Osteocyte (in vitro differentiated cells): Measurements from ENCODE around the gene SNRNP27. TPM values are rescaled to one million over a fixed set of nuclear protein-coding genes. Genes with fewer than 3 reads are reported as not detected.

Source experiments
- DNase-seq: peaks from one replicate; pipeline ENCODE4 v3.0.0; 2021; ENCODE audit warnings: mixed read lengths; ENCODE audit not compliant: unreplicated experiment; ENCODE audit errors: extremely low spot score
- H3K27ac Mint-ChIP-seq: one replicate; pipeline ENCODE4 v1.8.0; 2021; ENCODE audit warnings: mild to moderate bottlenecking, mixed read lengths; ENCODE audit not compliant: unreplicated experiment
- H3K27me3 Mint-ChIP-seq: one replicate; pipeline ENCODE4 v1.8.0; 2021; ENCODE audit warnings: mixed read lengths; ENCODE audit not compliant: unreplicated experiment
- H3K36me3 Mint-ChIP-seq: one replicate; pipeline ENCODE4 v1.8.0; 2021; ENCODE audit warnings: mixed read lengths; ENCODE audit not compliant: unreplicated experiment
- H3K4me1 Mint-ChIP-seq: one replicate; pipeline ENCODE4 v1.8.0; 2021; ENCODE audit warnings: mixed read lengths; ENCODE audit not compliant: unreplicated experiment
- H3K4me3 Mint-ChIP-seq: one replicate; pipeline ENCODE4 v1.8.0; 2021; ENCODE audit warnings: mild to moderate bottlenecking, moderate library complexity, mixed read lengths; ENCODE audit not compliant: unreplicated experiment
- H3K9me3 Mint-ChIP-seq: one replicate; pipeline ENCODE4 v1.8.0; 2021; ENCODE audit warnings: mixed read lengths; ENCODE audit not compliant: unreplicated experiment
- total RNA-seq: library from RNA; stranded (reverse); gene quantifications from 2 replicates; pipeline ENCODE4 v1.2.1, GENCODE V29; 2021
- TF ChIP-seq, protein P1 (sequence below): fragments of 200-600 bp; sonication (generic); IDR thresholded peaks from 2 replicates; pipeline ENCODE4 v1.5.0; 2021; ENCODE audit warnings: antibody characterized with exemption, mild to moderate bottlenecking, moderate library complexity

SNRNP27 gene
- total RNA-seq, 1 donor from 2014 or later = 49.2 TPM

DNA sequence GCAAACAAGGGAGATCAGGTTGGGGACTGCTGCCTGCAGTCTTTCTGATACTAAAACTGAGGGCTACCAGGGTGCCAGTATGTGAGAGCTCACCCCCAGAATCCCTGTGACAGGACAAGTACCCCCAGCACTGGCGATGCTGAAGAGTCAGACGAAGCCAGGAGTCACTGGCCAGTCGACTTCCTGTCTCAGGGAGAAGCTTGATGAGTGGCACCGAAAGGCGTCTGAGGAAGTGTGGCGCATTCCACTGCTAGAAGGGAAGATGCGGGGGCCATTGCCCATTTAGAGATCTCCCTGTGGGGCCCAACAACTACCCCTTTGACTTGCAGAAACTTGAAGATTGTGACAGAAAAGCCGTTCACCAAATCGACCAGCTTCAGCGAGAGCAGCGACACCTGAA, 43.1 kb downstream of the SNRNP27 start:
- Mint-ChIP-seq H3K4me3 (no peak overlapping the region), H3K27me3 (no peaks in the 10 kb centered on the region), H3K27ac (no peak overlapping the region), H3K9me3 (no peaks in the 10 kb centered on the region), H3K36me3 (peaks cover 44% of the 10 kb centered on the region), H3K4me1 (peaks cover 16% of the 10 kb centered on the region)
- TF ChIP-seq, protein P1, sequence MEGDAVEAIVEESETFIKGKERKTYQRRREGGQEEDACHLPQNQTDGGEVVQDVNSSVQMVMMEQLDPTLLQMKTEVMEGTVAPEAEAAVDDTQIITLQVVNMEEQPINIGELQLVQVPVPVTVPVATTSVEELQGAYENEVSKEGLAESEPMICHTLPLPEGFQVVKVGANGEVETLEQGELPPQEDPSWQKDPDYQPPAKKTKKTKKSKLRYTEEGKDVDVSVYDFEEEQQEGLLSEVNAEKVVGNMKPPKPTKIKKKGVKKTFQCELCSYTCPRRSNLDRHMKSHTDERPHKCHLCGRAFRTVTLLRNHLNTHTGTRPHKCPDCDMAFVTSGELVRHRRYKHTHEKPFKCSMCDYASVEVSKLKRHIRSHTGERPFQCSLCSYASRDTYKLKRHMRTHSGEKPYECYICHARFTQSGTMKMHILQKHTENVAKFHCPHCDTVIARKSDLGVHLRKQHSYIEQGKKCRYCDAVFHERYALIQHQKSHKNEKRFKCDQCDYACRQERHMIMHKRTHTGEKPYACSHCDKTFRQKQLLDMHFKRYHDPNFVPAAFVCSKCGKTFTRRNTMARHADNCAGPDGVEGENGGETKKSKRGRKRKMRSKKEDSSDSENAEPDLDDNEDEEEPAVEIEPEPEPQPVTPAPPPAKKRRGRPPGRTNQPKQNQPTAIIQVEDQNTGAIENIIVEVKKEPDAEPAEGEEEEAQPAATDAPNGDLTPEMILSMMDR = no peak
- DNase-seq = no peak

DNA sequence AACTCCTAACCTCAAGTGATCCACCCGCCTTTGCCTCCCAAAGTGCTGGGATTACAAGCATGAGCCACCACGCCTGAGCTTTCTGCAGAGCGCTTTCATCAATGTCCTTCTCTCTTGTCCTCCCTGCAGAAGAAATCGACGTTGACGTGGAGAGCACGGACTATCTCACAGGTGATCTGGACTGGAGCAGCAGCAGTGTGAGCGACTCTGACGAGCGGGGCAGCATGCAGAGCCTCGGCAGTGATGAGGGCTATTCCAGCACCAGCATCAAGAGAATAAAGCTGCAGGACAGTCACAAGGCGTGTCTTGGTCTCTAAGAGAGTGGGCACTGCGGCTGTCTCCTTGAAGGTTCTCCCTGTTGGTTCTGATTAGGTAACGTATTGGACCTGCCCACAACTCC, 44.2 kb downstream of the SNRNP27 start:
- Mint-ChIP-seq H3K4me3 (no peak overlapping the region), H3K27me3 (no peaks in the 10 kb centered on the region), H3K9me3 (no peaks in the 10 kb centered on the region), H3K36me3 (peaks cover 41% of the 10 kb centered on the region), H3K27ac (no peak overlapping the region), H3K4me1 (peaks cover 12% of the 10 kb centered on the region)
- no peak for DNase-seq
- TF ChIP-seq, protein P1 = no peak

DNA sequence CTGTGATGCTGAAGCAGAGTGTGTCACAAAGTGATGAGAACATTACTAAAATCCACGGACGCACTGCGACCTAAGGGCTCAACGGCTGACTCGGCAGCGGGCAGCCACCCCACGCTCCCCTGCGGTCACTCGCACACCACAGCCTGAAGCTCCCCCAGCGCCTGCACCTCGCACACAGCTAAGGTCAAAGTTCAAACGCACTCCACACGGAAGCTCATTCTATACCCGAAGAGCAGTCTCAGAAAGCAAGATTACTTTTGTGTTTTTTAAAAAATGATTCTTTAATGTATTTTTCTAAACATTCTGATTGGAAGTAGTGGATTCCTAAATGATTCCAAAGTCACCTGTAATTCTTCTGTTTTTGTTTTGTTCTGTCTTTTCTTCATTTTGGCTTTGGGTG, 46.0 kb downstream of the SNRNP27 start:
- H3K4me1 Mint-ChIP-seq = peaks cover under 1% of the 10 kb centered on the region
- no peaks in the 10 kb centered on the region for H3K27me3 Mint-ChIP-seq
- no peak overlapping the region for H3K27ac Mint-ChIP-seq
- H3K9me3 Mint-ChIP-seq = no peaks in the 10 kb centered on the region
- H3K36me3 Mint-ChIP-seq = peaks cover 44% of the 10 kb centered on the region
- no peak overlapping the region for H3K4me3 Mint-ChIP-seq
- no peak for DNase-seq
- TF ChIP-seq, protein P1 = no peak

DNA sequence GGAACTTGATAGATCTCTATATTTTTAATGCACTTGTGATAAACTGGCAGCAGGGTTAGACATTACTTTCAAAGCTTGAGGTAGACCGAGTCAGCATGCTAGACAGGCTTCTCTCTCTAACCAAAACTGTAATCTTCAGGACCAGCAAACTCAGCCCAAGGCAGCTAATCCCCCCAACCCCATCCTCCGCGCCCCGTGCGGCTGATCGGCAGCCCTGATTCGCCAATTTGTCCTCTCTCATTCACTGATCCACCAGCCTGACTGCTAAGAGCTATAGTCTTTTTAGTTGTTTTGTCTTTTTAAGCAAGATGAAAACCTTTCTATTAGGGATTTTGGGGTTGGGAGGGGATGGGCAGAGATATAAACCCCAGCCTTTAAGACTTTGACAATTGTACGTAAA, 46.9 kb downstream of the SNRNP27 start:
- TF ChIP-seq, protein P1 = no peak
- Mint-ChIP-seq H3K9me3 (no peaks in the 10 kb centered on the region), H3K4me3 (no peak overlapping the region), H3K36me3 (peaks cover 43% of the 10 kb centered on the region), H3K27ac (no peak overlapping the region), H3K4me1 (peaks cover 4% of the 10 kb centered on the region), H3K27me3 (no peaks in the 10 kb centered on the region)
- no peak for DNase-seq

DNA sequence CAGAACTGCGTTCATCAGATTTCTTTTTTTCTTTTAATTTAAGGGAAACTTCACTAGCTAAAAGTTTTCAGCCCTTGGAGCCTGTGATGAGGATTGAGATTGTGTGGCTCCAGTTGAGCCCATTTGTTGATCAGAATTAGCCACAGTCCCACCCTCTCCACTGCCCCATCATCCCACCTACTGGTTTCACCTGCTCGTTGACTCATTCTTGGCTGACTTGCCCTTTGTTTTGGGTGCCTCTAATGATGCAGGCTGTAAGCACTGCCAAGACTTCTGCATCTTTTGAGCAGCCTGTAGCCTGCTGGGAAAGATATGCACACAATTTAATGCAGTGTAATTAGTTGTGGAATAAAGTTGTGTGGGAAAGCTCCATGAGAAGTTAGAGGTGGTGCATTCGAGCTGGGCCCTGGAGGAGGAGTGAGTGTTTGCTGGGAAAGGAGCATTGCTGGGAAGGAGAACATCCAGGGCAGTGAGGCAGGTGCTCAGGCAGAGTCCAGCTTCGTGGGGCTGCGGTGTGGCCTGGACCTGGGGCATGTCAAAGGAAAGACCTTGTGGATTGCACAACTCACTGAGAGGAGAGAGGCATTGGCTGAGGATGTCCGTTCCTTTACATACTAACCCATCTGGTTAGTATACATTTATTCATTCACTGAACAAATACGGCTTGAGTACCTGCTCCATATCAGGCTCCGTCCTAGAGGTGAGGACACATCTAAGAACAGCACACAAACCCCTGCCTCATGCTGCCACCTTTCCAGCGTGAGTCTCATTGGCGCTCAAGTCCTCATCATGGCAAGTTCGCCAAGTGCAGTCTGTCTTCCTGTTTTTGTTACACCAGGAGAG, 49.5 kb downstream of the SNRNP27 start:
- Mint-ChIP-seq H3K4me3 (no peak overlapping the region), H3K27ac (no peak overlapping the region), H3K9me3 (no peaks in the 10 kb centered on the region), H3K4me1 (peaks cover 23% of the 10 kb centered on the region), H3K27me3 (no peaks in the 10 kb centered on the region), H3K36me3 (peaks cover 26% of the 10 kb centered on the region)
- DNase-seq = no peak
- TF ChIP-seq, protein P1 = no peak
